Stimulated activated CD8-positive, alpha-beta memory T cell treated with anti-CD3 and anti-CD28 coated beads, Interleukin-4, amount 100 ng/mL, for 48 hours (primary cell): ENCODE measurements around the gene OLA1.

Experiments
- DNase-seq: peaks from one replicate; pipeline ENCODE4 v3.0.0-alpha.2; 2020

Gene OLA1

DNA sequence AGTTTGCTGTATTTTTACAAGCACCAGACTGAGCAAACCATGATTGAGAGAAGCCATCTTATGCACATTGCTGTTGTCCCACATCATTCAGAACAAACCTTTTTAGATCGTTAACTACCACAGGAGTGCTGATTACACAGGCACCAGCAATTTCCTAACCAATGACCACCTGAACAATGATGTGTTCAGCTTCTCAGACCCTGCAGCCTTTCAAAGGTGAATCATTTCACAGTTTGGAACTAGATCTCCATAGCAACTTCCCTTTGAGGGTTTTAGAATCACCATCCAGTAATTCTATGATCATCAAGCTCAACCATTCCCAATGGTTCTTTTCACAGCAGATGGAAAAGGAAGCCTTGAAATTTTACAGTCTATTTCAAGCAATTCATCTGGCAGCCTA is 71.4 kb downstream of the OLA1 start:
- DNase-seq, result no peak

GRCh38 chr2:174174741-174175140 is 73.6 kb downstream of the OLA1 start:
- DNase-seq, result no peak

DNA sequence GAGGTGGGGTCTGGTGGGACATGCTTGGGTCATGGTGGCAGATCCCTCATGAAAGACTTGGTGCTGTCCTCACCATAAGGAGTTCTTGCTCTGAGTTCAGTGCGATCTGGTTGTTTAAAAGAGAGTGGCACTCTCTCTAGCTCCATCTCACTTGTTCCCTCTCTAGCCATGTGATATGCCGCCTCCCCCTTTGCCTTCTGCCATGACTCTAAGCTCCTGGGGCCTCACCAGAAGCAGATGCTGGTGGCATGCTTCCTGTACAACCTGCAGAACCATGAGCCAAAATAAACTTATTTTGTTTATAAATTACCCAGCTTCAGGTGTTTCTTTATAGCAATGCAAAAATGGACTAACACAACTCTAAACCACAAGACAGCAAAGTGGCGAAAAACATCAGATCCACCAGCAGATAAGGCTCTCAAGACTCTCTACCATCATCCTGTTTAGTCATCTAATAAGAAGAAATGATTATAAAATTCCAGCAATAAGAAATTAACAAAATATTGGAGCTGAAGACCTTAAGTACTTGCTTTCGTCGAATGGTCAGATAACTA is 75.5 kb downstream of the OLA1 start:
- DNase-seq, result no peak

DNA sequence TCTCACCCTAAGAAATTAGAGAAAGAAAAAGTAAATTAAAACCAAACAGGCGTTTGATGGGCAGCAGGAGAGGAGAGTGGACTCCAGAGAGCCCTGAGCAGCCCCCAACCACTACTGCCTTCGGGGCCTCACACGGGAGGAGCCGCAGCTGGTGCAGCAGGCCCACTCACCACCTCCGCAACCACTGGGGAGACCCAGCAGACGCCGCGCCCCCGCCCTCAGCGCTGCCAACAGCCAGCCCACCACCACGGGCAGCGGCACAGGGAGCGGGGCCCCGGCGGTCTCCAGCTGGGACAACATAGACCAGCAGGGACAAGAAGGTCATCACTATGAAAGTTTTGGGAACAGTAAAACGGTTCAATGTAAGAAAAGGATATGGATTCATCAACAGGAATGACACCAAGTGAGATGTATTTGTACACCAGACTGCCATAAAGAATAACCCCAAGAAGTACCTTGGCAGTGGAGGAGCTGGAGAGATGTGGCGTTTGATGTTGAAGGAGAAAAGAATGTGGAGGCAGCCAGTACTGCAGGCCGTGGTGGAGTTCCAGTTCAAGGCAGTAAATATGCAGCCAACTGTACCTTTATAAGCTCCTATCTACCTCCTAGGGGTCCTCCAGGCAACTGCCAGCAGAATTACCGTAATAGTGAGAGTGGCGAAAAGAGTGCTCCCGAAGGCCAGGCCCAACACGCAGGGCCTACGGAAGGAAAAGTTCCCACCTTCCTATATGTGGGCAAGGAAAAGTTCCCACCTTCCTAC is 76.5 kb downstream of the OLA1 start:
- no peak for DNase-seq

- DNase-seq, result no peak
Observed at GRCh38 chr2:174169372-174169771, 79.0 kb downstream of the OLA1 start.

GRCh38 chr2:174166261-174166660 is 82.1 kb downstream of the OLA1 start:
- no peak for DNase-seq

GRCh38 chr2:174161490-174161889 is 86.8 kb downstream of the OLA1 start:
- DNase-seq, result no peak

DNA sequence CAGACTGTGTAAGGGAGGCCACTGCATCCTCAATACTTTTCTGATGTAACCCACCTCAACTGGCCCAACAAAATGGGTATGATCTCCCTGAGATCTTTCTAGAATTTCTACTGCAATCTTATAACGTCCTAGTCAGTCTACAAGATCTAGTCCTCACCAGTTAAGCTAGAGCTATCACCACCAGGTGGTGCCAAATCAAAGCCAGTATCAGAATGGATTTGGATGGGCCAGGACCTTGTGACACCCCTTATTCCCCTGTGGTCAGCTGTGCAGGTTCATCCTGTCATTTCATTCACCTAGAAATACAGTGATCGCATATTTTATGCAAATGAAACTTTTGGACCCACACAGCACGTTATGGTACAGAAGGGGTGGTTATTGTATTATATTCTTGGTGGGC is 90.3 kb downstream of the OLA1 start:
- peak; percentile 31 for DNase-seq

GRCh38 chr2:174157053-174157452 is 91.3 kb downstream of the OLA1 start:
- DNase-seq, result no peak

DNA sequence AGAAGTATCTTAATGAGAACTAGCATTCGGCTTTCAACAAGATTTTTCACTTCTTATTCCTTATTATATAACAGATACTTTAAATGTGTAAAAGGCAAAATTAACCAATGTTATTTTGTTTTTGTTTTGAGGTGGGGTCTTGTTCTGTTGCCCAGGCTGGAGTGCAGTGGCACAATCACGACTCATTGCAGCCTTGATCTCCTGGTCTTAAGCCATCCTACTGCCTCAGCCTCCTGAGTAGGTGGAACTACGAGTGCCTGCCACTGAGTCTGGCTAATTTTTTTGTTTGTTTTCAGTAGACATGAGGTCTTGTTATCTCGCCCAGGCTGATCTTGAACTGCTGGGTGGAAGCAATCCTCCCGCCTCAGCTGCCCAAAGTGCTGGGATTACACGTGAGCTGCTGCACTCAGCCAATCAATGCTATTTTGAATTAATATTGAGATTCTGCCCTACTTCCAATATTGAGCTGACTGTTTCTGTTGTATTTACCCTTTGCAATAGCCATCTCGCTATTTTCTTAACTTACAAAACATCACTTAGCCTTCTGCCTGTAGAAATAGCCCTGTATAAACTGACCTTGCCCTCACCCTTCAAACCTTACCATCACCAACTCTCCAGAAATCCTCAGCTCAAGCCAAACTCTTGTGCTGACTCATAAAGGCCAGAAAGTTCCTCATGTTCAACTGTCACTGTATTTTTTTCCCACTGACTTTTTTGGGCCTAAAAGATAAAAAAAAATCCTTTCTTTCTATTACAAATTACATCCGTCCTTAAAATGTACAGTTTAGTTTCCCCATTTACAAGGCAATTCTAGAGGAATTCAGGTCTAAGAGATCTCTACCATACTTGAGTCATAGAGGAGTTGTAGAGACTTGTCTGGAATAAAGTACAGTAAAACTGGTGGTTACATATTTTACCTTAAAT is 94.3 kb downstream of the OLA1 start:
- DNase-seq, result no peak

- no peak for DNase-seq
Observed at GRCh38 chr2:174149530-174149929, 98.8 kb downstream of the OLA1 start.

DNA sequence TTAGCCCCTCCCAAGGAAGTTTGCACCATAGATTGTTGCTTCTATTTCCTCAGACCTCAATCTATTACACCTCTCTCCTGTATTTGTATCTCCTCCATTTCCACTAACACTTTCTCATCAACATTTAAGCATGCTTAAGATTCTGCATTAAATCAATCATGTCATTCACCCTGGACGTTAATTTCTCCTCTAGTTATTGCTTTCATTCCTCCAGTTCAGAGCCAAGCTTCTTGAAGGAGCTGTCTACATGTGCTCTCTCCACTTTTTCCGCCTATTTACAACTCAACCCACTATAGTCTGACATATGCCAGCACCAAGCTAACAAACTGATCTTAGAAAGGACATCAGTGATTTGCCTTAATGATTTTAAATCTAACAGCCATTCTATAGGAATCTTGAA is 99.5 kb downstream of the OLA1 start:
- no peak for DNase-seq

GRCh38 chr2:174145827-174146226 is 102.5 kb downstream of the OLA1 start:
- no peak for DNase-seq

- DNase-seq, result no peak
Observed at GRCh38 chr2:174142290-174142689, 106.0 kb downstream of the OLA1 start.

GRCh38 chr2:174138161-174138560 is 110.2 kb downstream of the OLA1 start:
- no peak for DNase-seq

GRCh38 chr2:174135981-174136380 is 112.4 kb downstream of the OLA1 start:
- no peak for DNase-seq

- no peak for DNase-seq
Observed at GRCh38 chr2:174125090-174125489, 123.2 kb downstream of the OLA1 start.

DNA sequence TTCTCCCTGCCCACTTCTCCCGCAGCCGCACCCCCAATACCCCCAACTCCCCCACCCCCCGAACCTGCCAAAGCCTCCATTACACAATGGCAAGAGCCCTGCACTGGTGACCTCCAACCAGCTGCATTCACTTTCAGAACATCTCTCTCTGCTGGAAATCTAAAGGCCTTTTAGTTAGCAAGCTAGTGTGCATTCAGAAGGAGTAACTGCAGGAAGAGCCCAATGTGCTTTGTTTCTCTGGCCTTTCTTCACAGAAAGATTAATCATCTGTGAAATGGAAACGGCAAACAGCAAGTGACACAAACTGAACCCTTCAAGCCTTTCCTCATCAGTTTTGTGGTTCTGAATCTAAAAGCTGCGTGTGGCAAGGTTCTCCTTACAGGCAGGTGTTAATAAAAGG is 124.2 kb downstream of the OLA1 start:
- no peak for DNase-seq

DNA sequence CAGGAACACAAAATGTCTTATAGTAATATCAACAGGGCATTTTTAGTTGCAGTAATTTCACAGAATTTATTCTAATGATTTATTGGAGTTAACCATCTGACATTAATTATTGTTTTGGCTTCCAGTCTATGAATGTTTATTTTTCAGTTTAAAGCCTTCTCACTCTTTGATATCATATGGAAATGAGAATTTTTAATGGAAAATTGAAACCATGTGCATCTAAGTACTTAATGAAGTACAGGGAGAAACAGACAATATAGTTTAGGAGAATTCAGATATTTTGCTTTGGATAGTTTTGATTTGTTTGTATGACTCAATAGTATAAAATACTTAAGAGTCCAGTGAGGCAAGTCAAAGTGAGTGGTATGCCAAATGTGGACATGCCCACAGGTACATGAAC is 126.1 kb downstream of the OLA1 start:
- no peak for DNase-seq

DNA sequence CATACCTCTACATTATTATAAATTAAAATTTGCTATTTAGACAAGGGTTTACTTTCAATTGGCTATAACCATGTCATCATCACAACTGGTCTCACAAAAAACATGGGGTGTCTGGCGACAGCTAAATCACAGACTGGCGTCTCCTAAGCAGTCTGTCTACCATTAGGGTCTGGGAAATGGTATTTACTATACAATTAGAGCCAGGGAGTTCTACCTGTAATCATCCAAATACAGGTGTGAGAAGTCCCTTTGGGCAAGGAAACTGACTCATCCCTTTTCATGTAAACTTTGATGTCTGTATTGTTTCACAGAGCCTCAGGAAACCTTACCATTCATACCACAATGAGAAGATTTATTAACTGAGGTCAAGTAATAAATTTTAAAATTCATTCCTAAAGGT is 126.7 kb downstream of the OLA1 start:
- no peak for DNase-seq

GRCh38 chr2:174121175-174121574 is 127.2 kb downstream of the OLA1 start:
- no peak for DNase-seq

GRCh38 chr2:174120346-174120745 is 128.0 kb downstream of the OLA1 start:
- peak; percentile 49 for DNase-seq

DNA sequence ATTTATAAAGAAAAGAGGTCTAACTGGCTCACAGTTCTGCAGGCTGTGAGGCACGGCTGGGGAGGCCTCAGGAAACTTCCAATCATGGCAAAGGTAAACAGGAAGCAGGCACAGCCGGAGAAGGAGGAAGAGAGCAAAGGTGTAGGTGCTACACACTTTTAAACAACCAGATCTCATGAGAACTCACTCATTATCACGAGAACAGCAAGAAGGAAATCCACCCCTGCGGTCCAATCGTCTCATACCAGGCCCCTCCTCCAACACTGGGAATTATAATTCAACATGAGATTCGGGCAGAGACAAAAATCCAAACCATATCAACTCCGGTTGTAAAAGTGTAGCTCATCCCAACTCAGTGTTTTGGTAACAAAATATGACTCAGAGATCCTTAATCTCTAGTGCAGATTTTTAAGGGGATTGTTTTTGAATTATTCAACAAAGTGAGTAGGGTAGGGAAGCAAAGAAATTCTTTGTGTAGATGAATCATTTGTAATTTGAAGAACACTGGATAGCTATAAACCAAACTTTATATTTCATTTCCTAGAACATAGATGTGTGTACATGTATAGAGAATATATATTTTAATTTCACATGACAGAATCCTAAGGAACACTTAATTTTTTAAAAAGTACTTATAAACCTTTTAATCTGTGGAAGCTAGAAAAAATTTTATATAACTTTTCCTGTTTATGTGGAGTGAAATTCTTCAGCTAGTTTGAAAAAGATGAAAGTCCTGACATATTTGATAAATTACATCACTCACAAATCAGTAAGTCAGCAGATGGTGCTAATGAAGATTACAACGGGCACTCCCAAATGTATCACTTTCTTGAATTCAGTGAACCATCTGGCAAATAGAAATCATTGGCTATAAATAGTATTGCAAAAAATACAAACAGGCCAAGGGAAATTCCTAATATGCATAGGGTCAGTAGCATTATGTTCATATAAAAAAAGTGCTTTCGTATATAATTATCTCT is 130.1 kb downstream of the OLA1 start:
- no peak for DNase-seq
